ENCODE data around the gene ARFGAP2.
"Not testable (repeated sequence)": the region's sequence is repeated elsewhere in the genome, so short reads cannot be mapped to it uniquely, and the experiment has no call there.

ARFGAP2 gene

GRCh38 chr11:47118958-47119688, 57.6 kb downstream of the ARFGAP2 start:
- in situ Hi-C loops (cut with MboI; ENCODE audit: low sequenced_read_pairs), result not testable (repeated sequence)
